Ishikawa (cell line): ENCODE data around the gene ITPR2.

Source experiments
- CEBPB ChIP-seq: IDR thresholded peaks from 2 replicates; pipeline ENCODE4 v1.6.1; 2012
- CREB1 ChIP-seq: IDR thresholded peaks from 2 replicates; pipeline ENCODE4 v1.6.1; 2012; ENCODE audit warnings: low read depth
- EGR1 ChIP-seq: IDR thresholded peaks from 2 replicates; pipeline ENCODE4 v1.6.1; 2012
- EP300 ChIP-seq: IDR thresholded peaks from 2 replicates; pipeline ENCODE4 v1.6.1; 2012; ENCODE audit warnings: borderline replicate concordance
- FOXM1 ChIP-seq: IDR thresholded peaks from 2 replicates; pipeline ENCODE4 v1.6.1; 2012; ENCODE audit warnings: low read depth, borderline replicate concordance
- NFIC ChIP-seq: IDR thresholded peaks from 2 replicates; pipeline ENCODE4 v1.6.1; 2012
- RAD21 ChIP-seq: IDR thresholded peaks from 2 replicates; pipeline ENCODE4 v1.6.1; 2012; ENCODE audit warnings: low read depth
- REST ChIP-seq: IDR thresholded peaks from 2 replicates; pipeline ENCODE4 v1.6.1; 2012; ENCODE audit warnings: low read depth, mild to moderate bottlenecking
- TAF1 ChIP-seq: IDR thresholded peaks from 2 replicates; pipeline ENCODE4 v1.6.1; 2012; ENCODE audit warnings: low read depth, mild to moderate bottlenecking
- TCF12 ChIP-seq: IDR thresholded peaks from 2 replicates; pipeline ENCODE4 v1.6.1; 2012; ENCODE audit warnings: low read depth
- TEAD4 ChIP-seq: IDR thresholded peaks from 2 replicates; pipeline ENCODE4 v1.6.1; 2012
- YY1 ChIP-seq: IDR thresholded peaks from 2 replicates; pipeline ENCODE4 v1.6.1; 2012; ENCODE audit warnings: low read depth
- ZBTB7A ChIP-seq: IDR thresholded peaks from 2 replicates; pipeline ENCODE4 v1.6.1; 2012; ENCODE audit warnings: low read depth
- TF ChIP-seq, protein P1 (sequence below): IDR thresholded peaks from 2 replicates; pipeline ENCODE4 v1.6.1; 2012
- TF ChIP-seq, protein P2 (sequence below): IDR thresholded peaks from 2 replicates; pipeline ENCODE4 v1.6.1; 2012

Gene ITPR2

GRCh38 chr12:26422839-26423398 lies 410.1 kb downstream of the ITPR2 start:
- no peak for TF ChIP-seq REST
- TF ChIP-seq, protein P1, sequence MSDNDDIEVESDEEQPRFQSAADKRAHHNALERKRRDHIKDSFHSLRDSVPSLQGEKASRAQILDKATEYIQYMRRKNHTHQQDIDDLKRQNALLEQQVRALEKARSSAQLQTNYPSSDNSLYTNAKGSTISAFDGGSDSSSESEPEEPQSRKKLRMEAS = no peak
- no peak for TF ChIP-seq FOXM1
- TF ChIP-seq TAF1 = no peak
- no peak for TF ChIP-seq EP300
- no peak for TF ChIP-seq TEAD4
- TF ChIP-seq NFIC = no peak
- no peak for TF ChIP-seq CREB1
- TF ChIP-seq YY1 = no peak
- TF ChIP-seq CEBPB = no peak
- TF ChIP-seq, protein P2, sequence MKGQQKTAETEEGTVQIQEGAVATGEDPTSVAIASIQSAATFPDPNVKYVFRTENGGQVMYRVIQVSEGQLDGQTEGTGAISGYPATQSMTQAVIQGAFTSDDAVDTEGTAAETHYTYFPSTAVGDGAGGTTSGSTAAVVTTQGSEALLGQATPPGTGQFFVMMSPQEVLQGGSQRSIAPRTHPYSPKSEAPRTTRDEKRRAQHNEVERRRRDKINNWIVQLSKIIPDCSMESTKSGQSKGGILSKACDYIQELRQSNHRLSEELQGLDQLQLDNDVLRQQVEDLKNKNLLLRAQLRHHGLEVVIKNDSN = no peak
- TF ChIP-seq ZBTB7A = no peak
- TF ChIP-seq RAD21 = no peak
- TF ChIP-seq TCF12 = no peak

- TF ChIP-seq EP300 = no peak
- TF ChIP-seq, protein P1 = no peak
- no peak for TF ChIP-seq TCF12
- TF ChIP-seq YY1 = no peak
- TF ChIP-seq EGR1 = no peak
- no peak for TF ChIP-seq TAF1
- no peak for TF ChIP-seq NFIC
- TF ChIP-seq, protein P2 = no peak
- no peak for TF ChIP-seq REST
- no peak for TF ChIP-seq RAD21
- no peak for TF ChIP-seq TEAD4
- TF ChIP-seq CEBPB = no peak
- no peak for TF ChIP-seq CREB1
- no peak for TF ChIP-seq FOXM1
Measured at GRCh38 chr12:26416550-26416949, 416.4 kb downstream of the ITPR2 start.

DNA sequence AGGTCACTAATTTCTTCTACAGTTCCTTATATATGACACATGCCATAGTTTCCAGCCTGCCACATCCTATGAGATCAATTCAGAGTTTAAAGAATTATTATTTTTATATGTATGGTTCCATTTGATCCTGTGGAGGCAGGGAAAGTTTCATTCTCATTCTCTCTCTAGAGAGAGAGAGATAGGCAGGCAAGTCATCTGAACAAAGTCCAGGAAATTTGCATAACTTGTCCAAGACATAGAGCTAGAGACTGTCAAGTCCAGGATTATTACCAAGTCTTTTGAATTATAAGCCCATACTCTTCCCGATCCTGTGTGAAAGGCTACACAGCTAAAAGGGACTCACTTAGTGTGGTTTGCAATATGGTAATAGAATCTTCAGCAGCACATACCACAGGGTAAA lies 422.3 kb downstream of the ITPR2 start:
- no peak for TF ChIP-seq CEBPB
- no peak for TF ChIP-seq NFIC
- TF ChIP-seq TEAD4 = no peak
- TF ChIP-seq TAF1 = no peak
- no peak for TF ChIP-seq EGR1
- TF ChIP-seq REST = no peak
- no peak for TF ChIP-seq FOXM1
- TF ChIP-seq, protein P2 = no peak
- TF ChIP-seq TCF12 = no peak
- no peak for TF ChIP-seq YY1
- TF ChIP-seq, protein P1 = no peak
- TF ChIP-seq RAD21 = no peak
- no peak for TF ChIP-seq CREB1
- no peak for TF ChIP-seq ZBTB7A
- TF ChIP-seq EP300 = no peak

GRCh38 chr12:26406813-26407212 lies 426.2 kb downstream of the ITPR2 start:
- TF ChIP-seq, protein P1 = no peak
- TF ChIP-seq NFIC (no peak), REST (no peak), FOXM1 (no peak), YY1 (no peak), RAD21 (no peak), ZBTB7A (no peak), TEAD4 (no peak), CEBPB (no peak), TCF12 (no peak), EGR1 (no peak)
